GM23338 (cell line): ENCODE results near the gene FKBP10.
A peak's percentile ranks its signal among the peaks of the same experiment; 100 is the strongest.

Source experiments
- CTCF ChIP-seq, 2 experiments: fragments of 200-600 bp in 1 of 2; sonication (generic) in 1 of 2; conservative IDR thresholded peaks; 2 replicates each; pipeline versions ENCODE4 v1.5.1 to v1.6.1; 2016 to 2017; ENCODE audit warnings: antibody characterized with exemption in 2 of 2, low read depth in 2 of 2, mild to moderate bottlenecking in 2 of 2, moderate library complexity in 1 of 2
- EZH2 ChIP-seq: fragments of 200-600 bp; sonication (generic); IDR thresholded peaks from one replicate; pipeline ENCODE4 v1.8.0; 2017; ENCODE audit warnings: antibody characterized with exemption, mild to moderate bottlenecking, low read depth; ENCODE audit not compliant: unreplicated experiment
- POLR2AphosphoS5 ChIP-seq: IDR thresholded peaks from 2 replicates; pipeline ENCODE4 v1.6.1; 2016; ENCODE audit warnings: antibody characterized with exemption, low read depth

- TF ChIP-seq CTCF (conservative IDR thresholded peaks at IDR 0.05; ENCODE audit: low read depth in 2 of 2) (no peak), POLR2AphosphoS5 (peak; percentile 86), EZH2 (no peak)
Observed at GRCh38 chr17:41864836-41865595, 52.2 kb downstream of the FKBP10 start, which contains the start of gene KLHL11.
